ENCODE data around the gene NMRK2. TPM values are rescaled to one million over a fixed set of nuclear protein-coding genes. Genes with fewer than 3 reads are reported as not detected.

Gene NMRK2
- total and polyA plus RNA-seq, 9 donors, result 146 to 369 (median 285) TPM

Other genes with a start within 250 kb of the NMRK2 start
- 8.4 TPM for gene PIP5K1C, start 232.6 kb upstream of the NMRK2 start, total RNA-seq
- gene PIP5K1C, start 232.6 kb upstream of the NMRK2 start, polyA plus RNA-seq (ENCODE audit: insufficient read depth in 1 of 8, insufficient read length in 8 of 8, low replicate concordance in 1 of 8), result 10 to 100 TPM; 16.2 to 30.0 (median 24.0) TPM
- gene TJP3, start 224.7 kb upstream of the NMRK2 start, total RNA-seq, result 0.04 TPM
- gene TJP3, start 224.7 kb upstream of the NMRK2 start, polyA plus RNA-seq (ENCODE audit: insufficient read depth in 1 of 8, insufficient read length in 8 of 8, low replicate concordance in 1 of 8), result 1 to 10 TPM in 2 of 8 donors, under 1 TPM in 4, not detected in 2; 0.07 to 3.4 (median 0.66) TPM
- 14.6 TPM for gene APBA3, start 171.4 kb upstream of the NMRK2 start, total RNA-seq
- 10 to 100 TPM in 7 of 8 donors, 1 to 10 TPM in 1; 9.5 to 16.9 (median 13.4) TPM for gene APBA3, start 171.4 kb upstream of the NMRK2 start, polyA plus RNA-seq (ENCODE audit: insufficient read depth in 1 of 8, insufficient read length in 8 of 8, low replicate concordance in 1 of 8)
- 61.4 TPM for gene MRPL54, start 170.4 kb upstream of the NMRK2 start, total RNA-seq
- gene MRPL54, start 170.4 kb upstream of the NMRK2 start, polyA plus RNA-seq (ENCODE audit: insufficient read depth in 1 of 8, insufficient read length in 8 of 8, low replicate concordance in 1 of 8), result 10 to 100 TPM; 22.6 to 33.2 (median 29.6) TPM
- 0.04 TPM for gene RAX2, start 160.8 kb upstream of the NMRK2 start, total RNA-seq
- not detected for gene RAX2, start 160.8 kb upstream of the NMRK2 start, polyA plus RNA-seq (ENCODE audit: insufficient read depth in 1 of 8, insufficient read length in 8 of 8, low replicate concordance in 1 of 8)
- 0.62 TPM for gene MATK, start 146.7 kb upstream of the NMRK2 start, total RNA-seq
- 1 to 10 TPM in 5 of 8 donors, under 1 TPM in 3; 0.87 to 1.9 (median 1.1) TPM for gene MATK, start 146.7 kb upstream of the NMRK2 start, polyA plus RNA-seq (ENCODE audit: insufficient read depth in 1 of 8, insufficient read length in 8 of 8, low replicate concordance in 1 of 8)
- gene ZFR2, start 64.0 kb upstream of the NMRK2 start, total RNA-seq, result under 0.01 TPM
- gene ZFR2, start 64.0 kb upstream of the NMRK2 start, polyA plus RNA-seq (ENCODE audit: insufficient read depth in 1 of 8, insufficient read length in 8 of 8, low replicate concordance in 1 of 8), result under 1 TPM in 6 of 8 donors, not detected in 2; 0.03 to 0.23 (median 0.13) TPM
- 0.04 TPM for gene ATCAY, start 52.4 kb upstream of the NMRK2 start, total RNA-seq
- gene ATCAY, start 52.4 kb upstream of the NMRK2 start, polyA plus RNA-seq (ENCODE audit: insufficient read depth in 1 of 8, insufficient read length in 8 of 8, low replicate concordance in 1 of 8), result under 1 TPM; 0.06 to 0.78 (median 0.24) TPM
- 51.2 TPM for gene DAPK3, start 38.0 kb downstream of the NMRK2 start, total RNA-seq
- gene DAPK3, start 38.0 kb downstream of the NMRK2 start, polyA plus RNA-seq (ENCODE audit: insufficient read depth in 1 of 8, insufficient read length in 8 of 8, low replicate concordance in 1 of 8), result 10 to 100 TPM; 69.6 to 88.5 (median 80.0) TPM
- 3,013 TPM for gene EEF2, start 52.4 kb downstream of the NMRK2 start, total RNA-seq
- 1,000 to 10,000 TPM; 2,533 to 3,060 (median 2,684) TPM for gene EEF2, start 52.4 kb downstream of the NMRK2 start, polyA plus RNA-seq (ENCODE audit: insufficient read depth in 1 of 8, insufficient read length in 8 of 8, low replicate concordance in 1 of 8)
- gene PIAS4, start 74.7 kb downstream of the NMRK2 start, total RNA-seq, result 18.1 TPM
- gene PIAS4, start 74.7 kb downstream of the NMRK2 start, polyA plus RNA-seq (ENCODE audit: insufficient read depth in 1 of 8, insufficient read length in 8 of 8, low replicate concordance in 1 of 8), result 10 to 100 TPM; 14.7 to 26.2 (median 23.8) TPM
- 4.2 TPM for gene ZBTB7A, start 133.8 kb downstream of the NMRK2 start, total RNA-seq
- gene ZBTB7A, start 133.8 kb downstream of the NMRK2 start, polyA plus RNA-seq (ENCODE audit: insufficient read depth in 1 of 8, insufficient read length in 8 of 8, low replicate concordance in 1 of 8), result 10 to 100 TPM in 1 of 8 donors, 1 to 10 TPM in 7; 6.8 to 10.9 (median 8.5) TPM
- 97.0 TPM for gene MAP2K2, start 191.1 kb downstream of the NMRK2 start, total RNA-seq
- 100 to 1,000 TPM; 104 to 137 (median 118) TPM for gene MAP2K2, start 191.1 kb downstream of the NMRK2 start, polyA plus RNA-seq (ENCODE audit: insufficient read depth in 1 of 8, insufficient read length in 8 of 8, low replicate concordance in 1 of 8)
- gene CREB3L3, start 220.6 kb downstream of the NMRK2 start, total RNA-seq, result not detected
- gene CREB3L3, start 220.6 kb downstream of the NMRK2 start, polyA plus RNA-seq (ENCODE audit: insufficient read depth in 1 of 8, insufficient read length in 8 of 8, low replicate concordance in 1 of 8), result 1 to 10 TPM in 1 of 8 donors, under 1 TPM in 2, not detected in 5; 0.16 to 5.8 (median 0.99) TPM
- 6.0 TPM for gene SIRT6, start 249.5 kb downstream of the NMRK2 start, total RNA-seq
- 10 to 100 TPM; 10.5 to 17.1 (median 12.2) TPM for gene SIRT6, start 249.5 kb downstream of the NMRK2 start, polyA plus RNA-seq (ENCODE audit: insufficient read depth in 1 of 8, insufficient read length in 8 of 8, low replicate concordance in 1 of 8)
- 0.58 TPM for gene ANKRD24, start 249.6 kb downstream of the NMRK2 start, total RNA-seq
- gene ANKRD24, start 249.6 kb downstream of the NMRK2 start, polyA plus RNA-seq (ENCODE audit: insufficient read depth in 1 of 8, insufficient read length in 8 of 8, low replicate concordance in 1 of 8), result 1 to 10 TPM in 5 of 8 donors, under 1 TPM in 3; 0.79 to 2.5 (median 1.1) TPM